Calu3 (cell line): ENCODE data around the gene UNC80. TPM values are rescaled to one million over a fixed set of nuclear protein-coding genes. Genes with fewer than 3 reads are reported as not detected.

Experiments used
- BruUV-seq: library from RNA; stranded (reverse); fragments of 400-500 nt; replicated peaks from 2 replicates; lab custom pipeline; 2021; lab: Mats Ljungman, UMichigan
- CTCF ChIA-PET: fragments of 300-600 bp; sonication (Branson Sonifier 250); formaldehyde crosslinking; loops from one replicate; lab custom pipeline; 2022; ENCODE audit warnings: antibody characterized with exemption; lab: Charles Lee
- DNase-seq: peaks from one replicate; pipeline ENCODE4 v3.0.0; 2022
- H3K27ac Mint-ChIP-seq: one replicate; pipeline ENCODE4 v1.8.0; 2022; ENCODE audit warnings: mixed read lengths; ENCODE audit not compliant: unreplicated experiment
- H3K27me3 Mint-ChIP-seq: one replicate; pipeline ENCODE4 v1.8.0; 2022; ENCODE audit warnings: mixed read lengths; ENCODE audit not compliant: unreplicated experiment
- H3K36me3 Mint-ChIP-seq: one replicate; pipeline ENCODE4 v1.8.0; 2022; ENCODE audit warnings: mild to moderate bottlenecking, moderate library complexity, mixed read lengths; ENCODE audit not compliant: insufficient read depth, unreplicated experiment
- H3K4me1 Mint-ChIP-seq: one replicate; pipeline ENCODE4 v1.8.0; 2022; ENCODE audit warnings: mild to moderate bottlenecking, low read depth, mixed read lengths; ENCODE audit not compliant: unreplicated experiment
- H3K4me3 Mint-ChIP-seq: one replicate; pipeline ENCODE4 v1.8.0; 2022; ENCODE audit warnings: mild to moderate bottlenecking, low read depth, moderate library complexity, mixed read lengths; ENCODE audit not compliant: unreplicated experiment
- H3K9me3 Mint-ChIP-seq: one replicate; pipeline ENCODE4 v1.8.0; 2022; ENCODE audit warnings: low read depth, mixed read lengths; ENCODE audit not compliant: unreplicated experiment
- intact Hi-C: fragments of 100-400 bp; cut with micrococcal nuclease; formaldehyde crosslinking; loops from one replicate; pipeline ENCODE4 v1.10.0; 2022; ENCODE audit not compliant: unreplicated experiment
- total RNA-seq: library from RNA; stranded (reverse); gene quantifications from 2 replicates; pipeline ENCODE4 v1.2.3, GENCODE V29; 2022
- TF ChIP-seq, protein P1 (sequence below): fragments of 200-600 bp; IDR thresholded peaks from one replicate; pipeline ENCODE4 v1.8.0; 2022; ENCODE audit warnings: antibody characterized with exemption; ENCODE audit not compliant: unreplicated experiment

Gene UNC80
- total RNA-seq, 1 experiment from 2014 or later: not detected

DNA sequence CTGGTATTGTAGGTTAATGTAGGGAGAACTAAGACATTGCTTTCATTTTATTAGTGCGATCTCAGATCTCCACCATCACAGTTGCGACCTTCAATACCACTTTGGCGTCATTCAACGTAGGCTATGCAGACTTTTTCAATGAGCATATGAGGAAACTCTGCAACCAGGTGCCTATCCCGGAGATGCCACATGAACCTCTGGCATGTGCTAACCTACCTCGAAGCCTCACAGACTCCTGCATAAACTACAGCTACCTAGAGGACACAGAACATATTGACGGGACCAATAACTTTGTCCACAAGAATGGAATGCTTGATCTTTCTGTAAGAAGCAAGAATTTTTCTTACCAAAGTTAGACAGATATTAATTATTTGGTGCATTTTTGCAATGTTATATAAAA, 47.3 kb downstream of the UNC80 start:
- H3K27me3 Mint-ChIP-seq: no peaks in the 10 kb centered on the region
- no TSS peak for BruUV-seq
- peaks cover 4% of the 10 kb centered on the region for H3K9me3 Mint-ChIP-seq
- H3K4me1 Mint-ChIP-seq: no peaks in the 10 kb centered on the region
- no peak for DNase-seq
- CTCF ChIA-PET: interaction anchor here (0.7 kb wide), 2 partner anchors 214 to 255 kb away, joined by 4 to 14 read pairs; no protein-coding TSS in a partner anchor
- intact Hi-C loops: no loop called here
- no peak overlapping the region for H3K4me3 Mint-ChIP-seq
- TF ChIP-seq, protein P1, sequence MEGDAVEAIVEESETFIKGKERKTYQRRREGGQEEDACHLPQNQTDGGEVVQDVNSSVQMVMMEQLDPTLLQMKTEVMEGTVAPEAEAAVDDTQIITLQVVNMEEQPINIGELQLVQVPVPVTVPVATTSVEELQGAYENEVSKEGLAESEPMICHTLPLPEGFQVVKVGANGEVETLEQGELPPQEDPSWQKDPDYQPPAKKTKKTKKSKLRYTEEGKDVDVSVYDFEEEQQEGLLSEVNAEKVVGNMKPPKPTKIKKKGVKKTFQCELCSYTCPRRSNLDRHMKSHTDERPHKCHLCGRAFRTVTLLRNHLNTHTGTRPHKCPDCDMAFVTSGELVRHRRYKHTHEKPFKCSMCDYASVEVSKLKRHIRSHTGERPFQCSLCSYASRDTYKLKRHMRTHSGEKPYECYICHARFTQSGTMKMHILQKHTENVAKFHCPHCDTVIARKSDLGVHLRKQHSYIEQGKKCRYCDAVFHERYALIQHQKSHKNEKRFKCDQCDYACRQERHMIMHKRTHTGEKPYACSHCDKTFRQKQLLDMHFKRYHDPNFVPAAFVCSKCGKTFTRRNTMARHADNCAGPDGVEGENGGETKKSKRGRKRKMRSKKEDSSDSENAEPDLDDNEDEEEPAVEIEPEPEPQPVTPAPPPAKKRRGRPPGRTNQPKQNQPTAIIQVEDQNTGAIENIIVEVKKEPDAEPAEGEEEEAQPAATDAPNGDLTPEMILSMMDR: no peak
- H3K27ac Mint-ChIP-seq: no peak overlapping the region
- no peaks in the 10 kb centered on the region for H3K36me3 Mint-ChIP-seq

DNA sequence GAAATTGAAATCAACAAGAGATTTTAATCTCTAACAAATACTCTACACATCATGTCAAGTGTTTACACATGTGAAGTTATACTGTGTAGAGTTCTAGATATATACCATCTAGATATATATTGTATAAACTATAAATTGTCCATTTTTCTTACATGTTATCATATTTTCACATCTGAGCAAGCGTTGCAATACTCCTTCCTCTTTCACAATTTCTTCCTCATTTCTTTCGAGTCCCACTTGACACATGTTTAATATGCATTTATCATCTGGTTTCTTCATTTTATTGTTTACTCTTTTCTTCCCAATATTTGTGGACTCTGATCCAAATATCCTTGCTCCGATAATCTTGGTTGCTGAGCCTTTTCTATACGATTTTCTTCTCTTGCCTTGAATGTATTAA, 50.2 kb downstream of the UNC80 start:
- no peaks in the 10 kb centered on the region for H3K27me3 Mint-ChIP-seq
- peaks cover 4% of the 10 kb centered on the region for H3K9me3 Mint-ChIP-seq
- TF ChIP-seq, protein P1: no peak
- BruUV-seq: no TSS peak
- intact Hi-C loops: no loop called here
- no peak for DNase-seq
- H3K4me3 Mint-ChIP-seq: no peak overlapping the region
- no peaks in the 10 kb centered on the region for H3K4me1 Mint-ChIP-seq
- H3K36me3 Mint-ChIP-seq: no peaks in the 10 kb centered on the region
- CTCF ChIA-PET: no interaction called here
- no peak overlapping the region for H3K27ac Mint-ChIP-seq

DNA sequence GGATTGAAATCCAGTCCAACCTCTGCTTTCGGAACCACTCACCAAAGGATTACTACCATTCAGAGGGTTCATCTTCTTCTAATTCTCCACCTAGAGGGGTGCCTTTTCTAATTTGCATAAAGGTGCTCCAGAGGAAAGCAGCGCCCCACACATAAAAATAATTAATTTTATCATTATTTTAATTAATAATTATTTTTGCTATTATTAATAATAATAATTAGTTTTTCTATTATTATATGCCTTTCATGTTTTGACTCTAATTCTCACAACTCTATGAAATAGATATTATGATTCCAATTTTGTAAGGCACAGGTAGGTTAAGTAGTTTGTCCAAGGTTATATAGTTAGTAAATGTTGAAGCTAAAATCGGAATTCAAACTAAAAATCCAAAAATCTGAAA, 51.9 kb downstream of the UNC80 start:
- CTCF ChIA-PET: no interaction called here
- intact Hi-C loops: no loop called here
- Mint-ChIP-seq H3K9me3 (peaks cover 4% of the 10 kb centered on the region), H3K27ac (no peak overlapping the region), H3K4me1 (no peaks in the 10 kb centered on the region), H3K36me3 (no peaks in the 10 kb centered on the region), H3K27me3 (no peaks in the 10 kb centered on the region), H3K4me3 (no peak overlapping the region)
- TF ChIP-seq, protein P1: no peak
- no peak for DNase-seq
- no TSS peak for BruUV-seq

DNA sequence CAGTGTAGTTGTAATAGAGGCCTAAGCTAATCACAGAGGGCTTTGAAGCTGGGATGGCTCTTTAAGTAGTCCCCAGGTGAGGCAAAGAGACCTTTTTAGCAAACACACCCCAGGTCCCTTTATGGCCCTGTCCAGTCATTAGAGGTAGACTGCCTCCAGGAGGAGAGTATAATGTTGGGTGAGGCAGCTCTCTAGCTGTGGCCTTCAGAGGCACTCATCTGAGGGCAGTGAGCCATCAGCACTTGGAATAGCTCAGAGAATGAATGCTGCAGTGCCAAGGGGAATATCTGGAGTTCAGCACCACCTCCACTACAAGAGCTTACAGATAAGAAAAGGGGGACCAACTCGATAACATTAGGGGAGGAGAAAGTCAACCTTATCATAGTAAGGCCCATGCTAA, 52.8 kb downstream of the UNC80 start:
- BruUV-seq: no TSS peak
- intact Hi-C loops: no loop called here
- DNase-seq: no peak
- Mint-ChIP-seq H3K27ac (no peak overlapping the region), H3K36me3 (no peaks in the 10 kb centered on the region), H3K4me1 (no peaks in the 10 kb centered on the region), H3K4me3 (no peak overlapping the region), H3K27me3 (no peaks in the 10 kb centered on the region), H3K9me3 (peaks cover 4% of the 10 kb centered on the region)
- CTCF ChIA-PET: no interaction called here
- TF ChIP-seq, protein P1: no peak
